ENCODE measurements around the gene PSMB9.
A peak's percentile ranks its signal among the peaks of the same experiment; 100 is the strongest.
"Not testable (repeated sequence)": the region's sequence is repeated elsewhere in the genome, so short reads cannot be mapped to it uniquely, and the experiment has no call there.

The PSMB9 gene

GRCh38 chr6:32865724-32866443 lies 11.9 kb downstream of the PSMB9 start:
- no peak for DNase-seq

GRCh38 chr6:32867022-32867477 lies 13.1 kb downstream of the PSMB9 start:
- DNase-seq, result no peak

GRCh38 chr6:32867554-32868256 lies 13.7 kb downstream of the PSMB9 start:
- DNase-seq, result no peak

GRCh38 chr6:32868257-32868788 lies 14.3 kb downstream of the PSMB9 start:
- peak; percentile 94 for DNase-seq

GRCh38 chr6:32873947-32874346 lies 20.0 kb downstream of the PSMB9 start:
- not testable (repeated sequence) for DNase-seq

GRCh38 chr6:32876603-32877002 lies 22.6 kb downstream of the PSMB9 start:
- DNase-seq, result no peak

GRCh38 chr6:32879691-32880090 lies 25.7 kb downstream of the PSMB9 start:
- no peak for DNase-seq

GRCh38 chr6:32880962-32881361 lies 27.0 kb downstream of the PSMB9 start:
- DNase-seq, result not testable (repeated sequence)

- no peak for DNase-seq
Observed at GRCh38 chr6:32882879-32883250, 28.9 kb downstream of the PSMB9 start.

GRCh38 chr6:32883789-32884188 lies 29.8 kb downstream of the PSMB9 start:
- DNase-seq, result no peak

- DNase-seq, result no peak
Observed at GRCh38 chr6:32885698-32886286, 31.8 kb downstream of the PSMB9 start.

- DNase-seq, result no peak
Observed at GRCh38 chr6:32886681-32887383, 32.8 kb downstream of the PSMB9 start.

GRCh38 chr6:32887616-32888015 lies 33.6 kb downstream of the PSMB9 start:
- DNase-seq, result no peak

- no peak for DNase-seq
Observed at GRCh38 chr6:32888576-32888975, 34.6 kb downstream of the PSMB9 start.

GRCh38 chr6:32889533-32889932 lies 35.5 kb downstream of the PSMB9 start:
- DNase-seq, result no peak

- no peak for DNase-seq
Observed at GRCh38 chr6:32890831-32891230, 36.8 kb downstream of the PSMB9 start.

- peak; percentile 97 for DNase-seq
Observed at GRCh38 chr6:32894085-32895005, 40.4 kb downstream of the PSMB9 start.

GRCh38 chr6:32895006-32895345 lies 41.0 kb downstream of the PSMB9 start:
- no peak for DNase-seq

- DNase-seq, result no peak
Observed at GRCh38 chr6:32903952-32904351, 50.0 kb downstream of the PSMB9 start.

- no peak for DNase-seq
Observed at GRCh38 chr6:32905078-32905477, 51.1 kb downstream of the PSMB9 start.

- DNase-seq, result no peak
Observed at GRCh38 chr6:32906539-32906938, 52.5 kb downstream of the PSMB9 start.

GRCh38 chr6:32908897-32909296 lies 54.9 kb downstream of the PSMB9 start:
- DNase-seq, result no peak

Data from activated effector memory CD4-positive, alpha-beta T cell treated with anti-CD3 and anti-CD28 coated beads, Interleukin-2, amount 50 U/mL, for 16 hours (primary cell).